H1 (cell line): Measurements from ENCODE around the gene PCBP1. TPM values are rescaled to one million over a fixed set of nuclear protein-coding genes. Genes with fewer than 3 reads are reported as not detected.

Source experiments
- CTCF ChIA-PET: fragments of 300-600 bp; sonication (Branson Sonifier 250); formaldehyde crosslinking; loops from one replicate; lab custom pipeline; 2021; ENCODE audit not compliant: partially characterized antibody; lab: Charles Lee
- POLR2A ChIA-PET: fragments of 300-600 bp; sonication (Branson Sonifier 250); formaldehyde crosslinking; loops from one replicate; lab custom pipeline; 2021; ENCODE audit warnings: inconsistent platforms; ENCODE audit not compliant: partially characterized antibody; lab: Charles Lee
- DNase-seq, 2 experiments: peaks; one replicate each; pipeline versions ENCODE4 v3.0.0 to v3.0.0-alpha.2; 2010 to 2022; ENCODE audit warnings: low spot score in 2 of 2, low read depth in 1 of 2, mixed read lengths in 1 of 2
- FAIRE-seq: peaks from 2 replicates; lab custom pipeline; 2011; peaks lifted over from hg19 to GRCh38; lab: Jason Lieb, UNC
- H2AFZ ChIP-seq: 2 replicates; pipeline ENCODE4 v1.8.1; 2012; ENCODE audit warnings: low read length, inconsistent platforms
- H2AK5ac ChIP-seq: 2 replicates; pipeline ENCODE4 v1.6.1; 2013; ENCODE audit warnings: low read depth, low read length
- H2BK120ac ChIP-seq: replicated peaks from 2 replicates; pipeline ENCODE3; 2013; ENCODE audit warnings: low read depth, low read length, inconsistent platforms
- H2BK12ac ChIP-seq: 2 replicates; pipeline ENCODE4 v1.6.1; 2013; ENCODE audit warnings: low read depth, low read length
- H2BK15ac ChIP-seq: 2 replicates; pipeline ENCODE4 v1.6.1; 2013; ENCODE audit warnings: low read length
- H2BK20ac ChIP-seq: 2 replicates; pipeline ENCODE4 v1.6.1; 2013; ENCODE audit warnings: low read length
- H2BK5ac ChIP-seq: 2 replicates; pipeline ENCODE4 v1.6.1; 2013; ENCODE audit warnings: low read depth, low read length
- H3K14ac ChIP-seq: 2 replicates; pipeline ENCODE4 v1.6.1; 2013; ENCODE audit warnings: inconsistent platforms; ENCODE audit not compliant: insufficient read length
- H3K18ac ChIP-seq: 2 replicates; pipeline ENCODE4 v1.6.1; 2013; ENCODE audit warnings: low read length; ENCODE audit errors: extremely low read depth
- H3K23ac ChIP-seq: 2 replicates; pipeline ENCODE4 v1.6.1; 2013; ENCODE audit warnings: inconsistent platforms; ENCODE audit not compliant: insufficient read length
- H3K23me2 ChIP-seq: 2 replicates; pipeline ENCODE4 v1.6.1; 2013; ENCODE audit warnings: low read depth, low read length
- H3K27ac ChIP-seq: 2 replicates; pipeline ENCODE4 v1.6.1; 2011; ENCODE audit warnings: low read depth, low read length, inconsistent platforms
- H3K27me3 ChIP-seq, 4 experiments: replicated peaks in 1 of 4; 1 replicate in 1 of 4; 2 replicates in 3 of 4; pipeline versions ENCODE4 v1.6.1 to v1.8.1; 2011 to 2013; ENCODE audit warnings: low read length in 3 of 4, mild to moderate bottlenecking in 3 of 4, inconsistent platforms in 2 of 4, mixed read lengths in 2 of 4, moderate library complexity in 1 of 4; ENCODE audit not compliant: control insufficient read depth in 3 of 4, insufficient read depth in 3 of 4; ENCODE audit errors: extremely low read depth in 1 of 4
- H3K36me3 ChIP-seq, 4 experiments: 2 replicates each; pipeline versions ENCODE4 v1.6.1 to v1.8.1; 2011 to 2013; ENCODE audit warnings: mild to moderate bottlenecking in 4 of 4, low read length in 3 of 4, moderate library complexity in 2 of 4, control low read depth in 1 of 4, inconsistent platforms in 1 of 4; ENCODE audit not compliant: insufficient read depth in 4 of 4, control insufficient read depth in 2 of 4
- H3K4ac ChIP-seq: replicated peaks from 2 replicates; pipeline ENCODE3; 2013; ENCODE audit warnings: low read length, low read depth, mixed read lengths, inconsistent platforms; ENCODE audit not compliant: insufficient read length
- H3K4me1 ChIP-seq, 4 experiments: replicated peaks in 1 of 4; 1 replicate in 1 of 4; 2 replicates in 3 of 4; pipeline versions ENCODE4 v1.6.1 to v1.8.1; 2011 to 2013; ENCODE audit warnings: low read length in 3 of 4, inconsistent platforms in 2 of 4, mixed read lengths in 1 of 4; ENCODE audit not compliant: insufficient read depth in 4 of 4, control insufficient read depth in 3 of 4
- H3K4me2 ChIP-seq, 2 experiments: 2 replicates each; pipeline versions ENCODE4 v1.6.1 to v1.8.1; 2011 to 2013; ENCODE audit warnings: low read depth in 2 of 2, low read length in 2 of 2, control low read depth in 1 of 2, inconsistent platforms in 1 of 2, mild to moderate bottlenecking in 1 of 2; ENCODE audit not compliant: insufficient read depth in 1 of 2
- H3K4me3 ChIP-seq, 4 experiments: fragments of 200-600, 300-600 bp in 1 of 4; sonication (generic), shearing (Covaris generic), sonication (Bioruptor Twin) in 1 of 4; 2 replicates each; pipeline versions ENCODE4 v1.5.1 to v1.8.1; 2011 to 2016; ENCODE audit warnings: low read length in 4 of 4, low read depth in 3 of 4, control low read depth in 2 of 4, inconsistent platforms in 2 of 4, mild to moderate bottlenecking in 2 of 4, mixed read lengths in 1 of 4, moderate library complexity in 1 of 4; ENCODE audit not compliant: insufficient read depth in 2 of 4; ENCODE audit errors: extremely low read depth in 1 of 4
- H3K56ac ChIP-seq: replicated peaks from 2 replicates; pipeline ENCODE3; 2013; ENCODE audit warnings: low read depth, mild to moderate bottlenecking, mixed read lengths, low read length, inconsistent platforms; ENCODE audit not compliant: insufficient read length
- H3K79me1 ChIP-seq: 2 replicates; pipeline ENCODE4 v1.6.1; 2013; ENCODE audit warnings: low read depth, low read length, control low read depth
- H3K79me2 ChIP-seq, 2 experiments: 2 replicates each; pipeline versions ENCODE4 v1.6.1 to v1.8.1; 2012 to 2013; ENCODE audit warnings: low read length in 2 of 2, mild to moderate bottlenecking in 2 of 2, inconsistent platforms in 1 of 2; ENCODE audit not compliant: insufficient read depth in 2 of 2, control insufficient read depth in 1 of 2
- H3K9ac ChIP-seq, 4 experiments: replicated peaks in 1 of 4; 1 replicate in 1 of 4; 2 replicates in 3 of 4; pipeline versions ENCODE4 v1.6.1 to v1.8.1; 2011 to 2013; ENCODE audit warnings: low read depth in 3 of 4, low read length in 3 of 4, control low read depth in 2 of 4, mild to moderate bottlenecking in 2 of 4, moderate library complexity in 2 of 4, inconsistent platforms in 1 of 4; ENCODE audit errors: extremely low read depth in 1 of 4
- H3K9me3 ChIP-seq, 2 experiments: 2 replicates each; pipeline versions ENCODE4 v1.6.1 to v1.8.1; 2012 to 2013; ENCODE audit warnings: mild to moderate bottlenecking in 2 of 2, moderate library complexity in 2 of 2, control low read depth in 1 of 2, inconsistent platforms in 1 of 2, low read depth in 1 of 2, low read length in 1 of 2, mixed read lengths in 1 of 2; ENCODE audit not compliant: insufficient read depth in 2 of 2
- H4K20me1 ChIP-seq, 2 experiments: replicated peaks in 1 of 2; 2 replicates each; pipeline versions ENCODE3 to v1.8.1; 2011 to 2013; ENCODE audit warnings: inconsistent platforms in 2 of 2, low read length in 2 of 2, mild to moderate bottlenecking in 1 of 2; ENCODE audit not compliant: insufficient read depth in 2 of 2, control insufficient read depth in 1 of 2
- H4K5ac ChIP-seq: 2 replicates; pipeline ENCODE4 v1.6.1; 2013; ENCODE audit warnings: low read length, low read depth, mixed read lengths, inconsistent platforms; ENCODE audit not compliant: insufficient read length
- H4K8ac ChIP-seq: 2 replicates; pipeline ENCODE4 v1.8.0; 2013; ENCODE audit warnings: mild to moderate bottlenecking, moderate library complexity, low read length, inconsistent platforms; ENCODE audit not compliant: insufficient read depth; ENCODE audit errors: extremely low read depth
- H4K91ac ChIP-seq: replicated peaks from 2 replicates; pipeline ENCODE3; 2013; ENCODE audit warnings: low read length, mixed read lengths, inconsistent platforms; ENCODE audit not compliant: insufficient read length
- CHD1 ChIP-seq: IDR thresholded peaks from 2 replicates; pipeline ENCODE4 v1.6.1; 2012; ENCODE audit warnings: low read depth, low read length, improper control_type of control experiment
- HDAC6 ChIP-seq: IDR thresholded peaks from one replicate; pipeline ENCODE4 v1.7.1; 2012; ENCODE audit warnings: low read depth, mild to moderate bottlenecking, inconsistent platforms, low read length, moderate library complexity
- KDM1A ChIP-seq: fragments of 200-600, 300-600 bp; sonication (generic); IDR thresholded peaks from 2 replicates; pipeline ENCODE4 v1.7.1; 2016; ENCODE audit warnings: mild to moderate bottlenecking, low read length, borderline replicate concordance
- POLR2AphosphoS5 ChIP-seq: IDR thresholded peaks from 2 replicates; pipeline ENCODE4 v1.6.1; 2011; ENCODE audit warnings: low read depth, low read length
- SIX5 ChIP-seq: IDR thresholded peaks from 2 replicates; pipeline ENCODE4 v1.6.1; 2011; ENCODE audit warnings: mild to moderate bottlenecking, low read depth, low read length
- TAF7 ChIP-seq: optimal IDR thresholded peaks from 2 replicates; pipeline ENCODE3; 2011; ENCODE audit warnings: low read depth, mild to moderate bottlenecking, inconsistent platforms, low read length, moderate library complexity, borderline replicate concordance
- TCF12 ChIP-seq: IDR thresholded peaks from 2 replicates; pipeline ENCODE4 v1.6.1; 2011; ENCODE audit warnings: low read depth, mild to moderate bottlenecking, low read length
- ZNF274 ChIP-seq: IDR thresholded peaks from 2 replicates; pipeline ENCODE4 v1.7.0; 2012; ENCODE audit warnings: low read length, borderline replicate concordance; ENCODE audit errors: extremely low read depth
- WGBS, 2 experiments: shearing (Covaris generic) in 1 of 2; methylation state at CpG; one replicate each; pipeline versions ENCODE4 v1.1.6 to v1.1.7; 2013 to 2015; ENCODE audit warnings: low lambda C conversion rate in 2 of 2, mixed read lengths in 2 of 2, inconsistent platforms in 1 of 2, low coverage in 1 of 2, missing lambda C conversion rate in 1 of 2; ENCODE audit not compliant: insufficient replicate concordance in 2 of 2, insufficient coverage in 1 of 2, insufficient read length in 1 of 2; ENCODE audit errors: extremely low coverage in 1 of 2, missing lambda C conversion rate in 1 of 2; 5-methylcytosine and 5-hydroxymethylcytosine counted together
- polyA plus RNA-seq, 7 experiments: library from polyadenylated mRNA; depleted of rRNA in 3 of 7; stranded (reverse) in 5 of 7; unstranded in 2 of 7; fragments of >200 nt in 5 of 7; fragments of 200-250 nt in 2 of 7; gene quantifications; 1 replicate in 5 of 7; 2 replicates in 1 of 7; 4 replicates in 1 of 7; pipeline versions ENCODE4 v1.2.1 to v1.2.3, GENCODE V29; 2011 to 2013; ENCODE audit warnings: missing spikeins in 2 of 7, mixed read lengths in 2 of 7
- total RNA-seq: library from RNA; stranded (reverse); fragmentation: NEBNext Ultra II Directional; extraction: Animal tissue kit (Norgen Biotek cat#: 25700); gene quantifications from 2 replicates; pipeline ENCODE4 v1.2.1, GENCODE V29; 2021
- TF ChIP-seq, protein P1 (sequence below), 3 experiments: IDR thresholded peaks; 1 replicate in 2 of 3; 2 replicates in 1 of 3; pipeline versions ENCODE4 v1.5.1 to v1.6.1; 2011; ENCODE audit warnings: low read length in 3 of 3, mild to moderate bottlenecking in 3 of 3, inconsistent platforms in 2 of 3, low read depth in 1 of 3, moderate library complexity in 1 of 3; ENCODE audit not compliant: insufficient read depth in 1 of 3; ENCODE audit errors: control extremely low read depth in 1 of 3

Gene PCBP1
- total and polyA plus RNA-seq, 2 of the 8 experiments (the other 6 are each of a cell fraction or from before 2014, with no cell fraction given) = 279 to 493 TPM

DNA sequence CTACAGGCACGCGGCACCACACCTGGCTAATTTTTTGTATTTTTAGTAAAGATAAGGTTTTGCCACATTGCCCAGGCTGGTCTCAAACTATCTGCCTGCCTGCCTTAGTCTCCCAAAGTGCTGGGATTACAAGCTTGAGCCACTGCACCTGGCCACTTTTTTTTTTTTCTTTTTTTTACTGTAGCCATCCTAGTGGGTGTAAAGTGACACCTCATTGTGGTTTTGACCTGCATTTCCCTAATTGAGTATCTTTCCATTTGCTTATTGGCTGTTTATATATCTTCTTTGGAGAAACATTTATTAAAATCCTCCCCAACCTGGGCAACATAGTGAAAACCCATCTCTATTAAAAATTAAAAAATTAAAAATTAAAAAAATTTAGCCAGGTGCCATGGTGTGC is 12.0 kb downstream of the PCBP1 start:
- Histone ChIP-seq H3K4me1 (peaks cover 0 to 7% (median 2%) of the 10 kb centered on the region in 4 experiments; a peak in 4 of 7 replicates), H4K5ac (no peak overlapping the region), H3K23ac (no peak overlapping the region), H2AK5ac (no peak overlapping the region), H2BK120ac (no peak overlapping the region), H2BK20ac (no peak overlapping the region), H3K4ac (no peak overlapping the region), H2BK12ac (no peak overlapping the region), H3K18ac (no peak overlapping the region), H3K79me1 (no peaks in the 10 kb centered on the region), H2BK15ac (no peak overlapping the region), H3K9ac (no peak overlapping the region), H3K79me2 (no peaks in the 10 kb centered on the region), H3K27me3 (no peaks in the 10 kb centered on the region), H3K14ac (no peak overlapping the region), H3K27ac (no peak overlapping the region), H2BK5ac (no peak overlapping the region), H3K9me3 (no peaks in the 10 kb centered on the region), H3K56ac (no peak overlapping the region), H3K4me3 (no peak overlapping the region), H3K36me3 (no peaks in the 10 kb centered on the region), H4K8ac (no peak overlapping the region), H3K23me2 (no peaks in the 10 kb centered on the region), H4K20me1 (no peaks in the 10 kb centered on the region), H4K91ac (no peak overlapping the region), H3K4me2 (no peak overlapping the region), H2AFZ (no peak overlapping the region)
- TF ChIP-seq SIX5 = no peak
- no peak for TF ChIP-seq CHD1
- no peak for TF ChIP-seq TCF12
- TF ChIP-seq KDM1A = no peak
- TF ChIP-seq ZNF274 = no peak
- no peak for TF ChIP-seq TAF7
- TF ChIP-seq HDAC6 = no peak
- TF ChIP-seq, protein P1, sequence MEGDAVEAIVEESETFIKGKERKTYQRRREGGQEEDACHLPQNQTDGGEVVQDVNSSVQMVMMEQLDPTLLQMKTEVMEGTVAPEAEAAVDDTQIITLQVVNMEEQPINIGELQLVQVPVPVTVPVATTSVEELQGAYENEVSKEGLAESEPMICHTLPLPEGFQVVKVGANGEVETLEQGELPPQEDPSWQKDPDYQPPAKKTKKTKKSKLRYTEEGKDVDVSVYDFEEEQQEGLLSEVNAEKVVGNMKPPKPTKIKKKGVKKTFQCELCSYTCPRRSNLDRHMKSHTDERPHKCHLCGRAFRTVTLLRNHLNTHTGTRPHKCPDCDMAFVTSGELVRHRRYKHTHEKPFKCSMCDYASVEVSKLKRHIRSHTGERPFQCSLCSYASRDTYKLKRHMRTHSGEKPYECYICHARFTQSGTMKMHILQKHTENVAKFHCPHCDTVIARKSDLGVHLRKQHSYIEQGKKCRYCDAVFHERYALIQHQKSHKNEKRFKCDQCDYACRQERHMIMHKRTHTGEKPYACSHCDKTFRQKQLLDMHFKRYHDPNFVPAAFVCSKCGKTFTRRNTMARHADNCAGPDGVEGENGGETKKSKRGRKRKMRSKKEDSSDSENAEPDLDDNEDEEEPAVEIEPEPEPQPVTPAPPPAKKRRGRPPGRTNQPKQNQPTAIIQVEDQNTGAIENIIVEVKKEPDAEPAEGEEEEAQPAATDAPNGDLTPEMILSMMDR (IDR thresholded peaks at IDR 0.05; ENCODE audit: control extremely low read depth in 1 of 3, insufficient read depth in 1 of 3, low read depth in 1 of 3, low read length in 3 of 3) = no peak
- TF ChIP-seq POLR2AphosphoS5 = no peak
- CTCF ChIA-PET = no interaction called here
- DNase-seq = no peak
- POLR2A ChIA-PET = interaction anchor here (0.7 to 32.2 kb wide), 3 partner anchors 10 to 29 kb away, joined by 3 to 1553 read pairs (median 3); no protein-coding TSS in a partner anchor
- 100% methylated on average over 2 of the region's 2 CpGs; no CpG with 5 or more reads in 1 of the 2 experiments for WGBS, 2 experiments
- no peak for FAIRE-seq
